ENCODE results near the gene ABCC5.

ABCC5 gene

DNA sequence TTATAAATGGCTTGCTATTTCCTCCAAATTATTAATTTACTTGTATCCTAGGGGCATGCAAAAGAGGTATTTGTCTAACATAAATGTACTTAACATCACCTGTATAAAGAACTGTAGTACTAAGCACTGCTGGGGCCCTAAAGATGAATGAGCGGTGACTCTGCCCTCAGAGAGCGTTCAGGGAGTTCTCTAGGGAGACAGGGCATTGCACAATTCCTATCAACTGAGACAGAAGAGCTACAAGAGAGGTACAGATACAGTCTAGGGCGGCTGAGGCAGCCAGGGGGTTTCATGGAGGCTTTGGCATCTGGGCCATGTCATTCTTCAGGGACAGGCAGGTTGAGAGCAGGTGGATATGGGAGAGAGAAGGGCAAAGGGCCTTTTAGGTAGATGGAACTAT lies 93.1 kb downstream of the ABCC5 start:
- DNase-seq: no peak

DNA sequence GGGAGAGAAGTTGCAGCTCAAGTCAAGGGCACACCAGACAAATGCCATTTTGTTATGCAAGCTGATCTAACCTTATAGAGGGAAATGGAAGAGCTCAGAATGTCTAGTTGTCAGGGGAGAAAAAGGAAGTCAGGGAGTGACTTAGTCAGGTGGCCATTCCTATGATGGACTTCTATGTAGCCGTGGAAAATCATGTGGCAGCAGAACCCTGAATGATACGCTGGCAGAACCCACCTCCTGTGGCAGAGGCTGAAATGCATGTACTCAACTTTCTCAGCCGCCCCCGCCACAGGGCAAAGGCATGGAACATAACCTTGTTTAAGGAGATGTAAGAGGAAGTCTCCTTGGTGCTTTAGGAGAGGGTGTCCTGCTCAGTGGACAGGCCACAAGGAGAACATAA lies 95.3 kb downstream of the ABCC5 start:
- no peak for DNase-seq

DNA sequence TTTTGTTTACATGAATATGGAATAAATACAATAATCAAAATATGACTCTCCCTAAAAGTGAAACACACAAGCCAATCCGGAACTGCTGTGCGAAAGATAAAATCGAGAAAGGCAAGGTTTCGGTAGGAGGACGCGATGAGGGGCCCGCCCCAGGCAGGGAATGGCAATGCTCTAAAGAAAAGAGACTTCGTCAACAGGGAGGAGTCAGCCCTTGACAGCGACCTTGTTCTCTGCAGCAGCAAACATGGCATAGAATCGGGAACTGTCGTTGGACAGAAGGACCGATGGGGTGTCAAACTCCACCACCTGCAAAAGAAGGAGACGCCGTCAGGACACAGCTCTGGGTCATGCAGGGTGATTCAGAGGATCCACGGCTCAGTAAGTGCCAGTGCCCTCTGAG lies 96.6 kb downstream of the ABCC5 start:
- no peak for DNase-seq

DNA sequence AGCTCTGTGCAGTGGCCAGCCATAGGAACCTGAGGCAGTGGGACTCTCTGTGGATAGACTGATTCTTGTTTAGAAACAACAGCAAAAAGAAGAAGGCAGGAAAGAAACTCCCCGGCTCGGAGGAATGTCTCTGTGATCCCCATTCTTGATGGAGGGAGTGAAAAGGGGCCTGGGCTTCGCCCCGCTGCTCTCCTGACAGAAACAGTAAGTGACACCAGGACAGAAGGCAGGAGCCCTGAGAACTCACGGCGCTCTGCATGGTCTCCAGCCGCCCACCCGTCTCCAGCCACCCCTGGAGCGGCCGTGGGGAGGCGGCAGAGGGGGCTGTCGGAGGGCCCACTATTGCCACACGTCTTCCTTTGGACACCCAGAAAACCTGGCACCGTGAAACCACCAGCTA lies 97.3 kb downstream of the ABCC5 start:
- no peak for DNase-seq

DNA sequence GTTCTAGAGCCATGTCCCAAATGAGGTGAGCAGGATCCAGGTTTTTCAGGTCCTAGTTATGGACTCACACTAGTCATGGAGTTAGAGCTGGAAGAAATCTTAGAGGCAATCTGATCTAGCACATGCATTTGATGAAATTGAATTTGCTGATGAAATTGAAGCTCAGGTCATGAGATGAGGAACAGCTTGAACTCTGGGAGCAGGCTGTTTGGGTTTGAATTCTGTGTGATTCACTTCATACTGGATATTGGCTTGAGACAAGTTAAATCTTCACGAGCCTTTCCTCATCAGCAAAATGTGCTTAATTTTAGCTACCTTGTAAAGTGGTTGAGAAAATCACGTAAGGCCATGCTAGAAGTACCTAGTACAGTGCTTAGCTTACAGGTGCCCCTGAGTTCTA lies 99.5 kb downstream of the ABCC5 start:
- DNase-seq: no peak

DNA sequence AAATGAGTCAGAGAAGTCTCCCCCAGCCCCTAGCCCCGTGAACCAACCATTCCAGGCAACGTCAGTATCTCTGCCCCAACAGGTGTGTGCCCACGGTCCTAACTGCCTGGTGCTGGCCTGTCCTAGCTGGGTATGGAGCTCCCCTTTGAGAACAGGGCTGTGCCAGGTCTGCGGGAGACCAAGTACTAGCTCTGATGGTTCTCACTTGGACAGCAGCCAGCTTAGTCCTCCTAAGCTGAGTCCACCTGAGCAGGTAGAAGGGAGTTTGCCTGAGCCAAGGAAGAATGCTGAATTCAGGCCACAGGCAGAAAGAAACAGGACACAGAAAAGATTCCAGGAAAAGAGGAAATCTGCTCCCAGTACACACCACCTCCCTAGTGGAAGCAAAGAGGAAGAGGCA lies 99.9 kb downstream of the ABCC5 start:
- DNase-seq: no peak

DNA sequence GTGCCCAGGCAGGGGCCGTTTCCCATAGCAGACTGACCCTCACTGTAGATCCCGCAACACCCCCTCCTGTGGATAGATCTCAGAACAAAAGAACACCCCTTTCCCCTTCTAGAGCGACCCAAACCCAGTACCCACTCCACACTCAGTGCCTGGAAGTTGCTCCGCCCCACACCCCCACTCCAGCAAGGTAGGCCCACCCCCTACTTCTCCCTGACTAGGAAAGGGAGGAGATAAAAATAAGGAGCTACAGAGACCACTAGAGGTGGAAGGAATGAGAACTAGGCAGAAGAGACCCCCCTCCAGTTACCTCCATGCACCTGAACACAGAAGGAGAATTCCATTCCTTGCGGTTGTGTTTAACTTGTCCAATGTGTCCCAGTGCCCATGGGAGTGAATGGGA lies 102.8 kb downstream of the ABCC5 start:
- DNase-seq: no peak

DNA sequence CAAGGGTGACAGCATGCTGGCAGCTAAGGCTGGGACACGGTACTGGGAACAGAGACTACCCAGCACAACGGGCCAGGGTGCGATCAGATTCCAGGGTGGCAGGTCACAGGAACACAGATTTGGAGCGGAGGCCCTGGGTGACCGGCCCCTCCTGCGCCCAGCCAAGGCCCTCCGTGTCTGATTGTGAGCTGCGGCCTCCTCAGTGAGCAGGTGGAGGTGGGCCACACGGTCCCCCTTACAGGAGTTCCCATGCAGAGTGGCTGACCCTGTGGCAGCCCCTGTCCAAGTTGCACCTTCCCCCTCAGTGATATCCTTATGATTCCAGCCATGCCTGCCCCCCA lies 104.1 kb downstream of the ABCC5 start:
- no peak for DNase-seq

DNA sequence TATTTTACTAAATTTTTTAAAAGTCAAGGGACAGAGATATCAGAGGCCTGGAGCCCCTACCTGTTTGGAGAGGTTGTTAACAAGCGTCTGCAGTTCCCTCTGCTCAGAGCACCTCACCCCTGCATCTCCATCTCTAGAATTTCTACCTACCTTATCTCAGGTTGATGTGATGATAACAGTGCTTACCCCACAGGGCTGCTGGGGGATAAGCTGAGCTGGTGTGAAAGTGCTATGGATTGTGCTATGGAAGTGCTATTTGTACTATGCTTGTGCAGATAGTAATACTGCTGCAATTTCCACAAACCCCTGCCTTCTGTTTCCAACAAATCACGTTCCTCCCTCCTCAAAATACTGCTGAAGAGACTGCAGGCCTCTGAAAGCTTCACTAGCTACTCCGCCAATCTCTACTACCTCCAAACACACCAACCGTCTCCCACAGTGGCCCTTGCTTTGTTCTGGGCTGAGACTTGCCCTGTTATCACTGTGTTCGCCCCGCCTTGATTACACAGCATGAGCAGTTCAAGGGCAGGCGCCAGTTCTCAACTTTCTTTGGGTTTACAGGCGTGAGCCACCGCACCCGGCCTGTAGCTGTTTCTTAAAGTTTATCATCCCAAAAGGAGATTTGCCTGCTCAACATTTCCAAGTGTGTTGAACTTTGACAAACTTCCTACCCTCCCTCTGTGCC lies 104.6 kb downstream of the ABCC5 start:
- no peak for DNase-seq

DNA sequence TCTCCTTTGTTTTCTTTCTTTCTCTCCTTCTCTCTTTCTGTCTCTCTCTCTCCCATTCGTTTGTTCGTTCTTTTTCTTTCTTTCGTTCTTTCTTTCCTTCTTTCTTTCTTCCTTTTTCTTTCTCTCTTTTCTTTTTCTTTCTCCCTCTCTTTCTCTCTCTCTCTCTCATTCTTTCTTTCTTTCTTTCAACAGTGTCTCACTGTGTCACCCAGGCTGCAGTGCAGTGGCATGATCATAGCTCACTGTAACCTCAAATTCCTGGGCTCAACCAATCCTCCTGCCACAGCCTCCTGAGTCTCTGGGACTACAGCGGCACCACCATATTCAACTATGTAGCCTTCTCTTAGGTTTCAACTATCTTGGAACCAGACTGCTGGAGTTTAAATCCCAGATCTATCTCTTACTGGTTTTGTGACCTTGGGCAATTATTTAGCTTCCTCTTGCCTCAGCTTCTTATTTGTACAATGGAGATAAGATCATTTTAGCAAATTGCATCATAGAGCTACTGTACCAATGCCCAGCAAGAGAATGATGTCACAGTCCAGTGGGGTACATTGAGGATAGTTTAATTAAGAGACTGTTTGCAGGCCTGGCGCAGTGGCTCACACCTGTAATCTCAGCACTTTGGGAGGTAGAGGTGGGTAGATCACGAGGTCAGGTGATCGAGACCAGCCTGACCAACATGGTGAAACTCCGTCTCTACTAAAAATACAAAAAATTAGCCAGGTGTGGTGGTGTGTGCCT lies 105.7 kb downstream of the ABCC5 start:
- no peak for DNase-seq

DNA sequence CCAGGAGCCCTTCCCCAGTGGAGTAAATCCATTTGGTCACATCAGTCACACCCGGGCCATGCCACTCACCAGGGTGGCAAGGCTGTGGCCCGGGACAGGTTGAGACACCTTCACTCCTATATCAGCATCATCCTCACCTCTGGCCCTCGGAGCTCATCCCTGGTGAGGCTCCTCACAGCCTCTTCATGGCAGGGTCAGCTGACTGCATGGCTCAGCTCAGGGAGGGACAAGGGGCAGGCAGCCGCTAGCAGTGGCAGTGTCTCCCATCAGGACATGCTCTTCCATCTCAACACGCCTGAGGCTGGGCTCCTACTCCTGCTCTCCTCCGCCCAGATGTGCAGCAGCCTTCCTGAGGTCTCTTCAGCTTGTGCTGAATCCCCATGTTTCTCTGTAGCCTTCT lies 106.6 kb downstream of the ABCC5 start:
- DNase-seq: no peak

DNA sequence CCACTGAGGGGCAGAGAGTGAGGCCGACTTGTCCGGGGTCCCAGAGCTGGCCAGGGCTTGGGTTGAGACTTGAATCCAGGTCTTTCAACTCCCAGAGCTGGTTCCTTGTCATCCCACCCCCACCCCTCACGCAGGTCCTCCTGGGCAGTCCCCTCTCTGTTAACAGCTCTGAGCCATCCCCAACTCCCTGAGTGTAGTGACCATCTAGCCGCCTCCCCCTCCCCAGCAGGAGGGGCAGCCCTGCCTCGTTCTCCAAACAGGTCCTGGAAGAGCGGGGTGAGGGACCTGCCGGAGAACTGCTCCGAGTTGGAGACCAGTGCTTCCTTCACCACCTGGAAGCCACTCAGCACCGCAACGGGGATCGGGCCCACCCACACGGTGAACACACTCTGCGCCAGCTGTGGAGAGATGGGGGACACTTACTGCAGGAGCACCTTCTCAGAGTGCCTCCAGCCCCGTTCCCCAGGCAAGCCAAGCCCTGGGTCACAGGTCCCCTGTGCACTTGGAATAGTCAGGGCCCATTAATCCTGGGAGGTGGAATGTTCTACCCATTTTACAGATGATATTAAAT lies 108.6 kb downstream of the ABCC5 start:
- no peak for DNase-seq

DNA sequence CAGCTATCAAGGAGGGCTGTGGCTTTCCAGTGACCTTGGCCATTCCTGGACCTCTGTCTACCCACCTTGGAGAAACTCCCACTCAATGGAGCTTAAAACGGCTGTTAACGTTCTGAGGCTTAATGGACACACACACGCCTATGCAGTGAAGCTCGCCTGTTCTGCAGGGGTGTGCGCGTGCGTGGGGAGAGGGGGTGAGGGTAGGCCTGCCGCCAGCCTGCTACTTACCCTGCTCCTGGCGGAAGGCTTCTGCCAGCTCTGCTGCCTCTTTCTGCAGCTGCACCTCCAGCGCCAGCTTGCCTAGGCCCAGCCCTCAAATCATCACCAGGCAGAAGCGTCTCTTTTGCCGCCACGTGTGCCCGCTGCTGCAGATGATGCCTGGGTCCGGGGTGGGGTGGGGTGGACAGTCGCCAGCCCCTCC lies 109.8 kb downstream of the ABCC5 start:
- no peak for DNase-seq

DNA sequence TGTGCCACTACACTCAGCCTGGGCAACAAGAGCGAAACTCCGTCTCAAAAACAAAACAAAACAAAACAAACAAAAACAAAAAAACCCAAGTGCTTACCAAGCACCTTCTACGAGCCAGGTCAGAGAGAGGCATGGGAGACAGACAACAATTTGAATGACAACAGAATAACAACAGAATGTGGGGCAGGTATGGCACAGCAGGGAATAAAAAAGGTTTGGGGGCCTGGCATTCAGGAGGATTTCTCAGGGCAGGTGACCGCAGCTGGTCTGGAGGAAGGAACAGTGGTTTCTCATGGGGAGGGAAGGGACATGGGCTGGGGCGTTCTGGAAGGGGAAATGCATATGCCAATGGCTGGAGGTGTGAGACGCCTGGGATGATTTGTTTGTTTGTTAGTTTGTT lies 110.5 kb downstream of the ABCC5 start:
- no peak for DNase-seq

DNA sequence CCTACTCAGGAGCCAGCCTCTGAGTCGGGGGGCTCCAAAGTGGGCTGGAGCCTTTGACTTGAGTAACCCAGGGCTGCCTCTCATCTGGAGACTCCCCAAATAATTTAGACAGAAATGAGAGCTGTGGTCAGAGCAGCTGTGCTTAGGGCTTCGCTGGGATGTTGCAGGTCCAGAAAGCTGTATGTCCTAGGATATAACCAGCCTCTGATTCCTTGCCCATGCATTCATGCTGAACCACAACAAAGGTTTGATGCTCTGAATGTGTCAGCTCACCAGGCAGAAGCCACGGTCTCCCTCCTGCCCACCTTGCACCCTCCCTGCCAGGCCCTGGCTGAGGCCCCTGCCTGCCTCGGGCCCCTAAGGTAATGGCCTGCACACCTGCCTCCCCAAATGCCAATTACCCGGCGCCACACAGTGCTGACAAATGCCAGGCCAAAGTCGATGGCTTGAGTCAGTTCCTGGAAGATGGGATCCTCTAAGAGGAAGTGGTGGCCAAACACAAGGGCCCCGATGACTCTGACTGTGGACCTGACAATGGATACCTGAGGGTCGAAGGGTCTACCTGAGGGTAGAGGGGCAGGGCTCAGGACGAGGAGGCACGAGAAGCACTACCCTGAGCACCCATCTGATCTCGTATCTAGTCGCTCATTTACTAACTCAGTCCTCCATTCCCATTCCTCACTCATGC lies 111.3 kb downstream of the ABCC5 start:
- DNase-seq: no peak

DNA sequence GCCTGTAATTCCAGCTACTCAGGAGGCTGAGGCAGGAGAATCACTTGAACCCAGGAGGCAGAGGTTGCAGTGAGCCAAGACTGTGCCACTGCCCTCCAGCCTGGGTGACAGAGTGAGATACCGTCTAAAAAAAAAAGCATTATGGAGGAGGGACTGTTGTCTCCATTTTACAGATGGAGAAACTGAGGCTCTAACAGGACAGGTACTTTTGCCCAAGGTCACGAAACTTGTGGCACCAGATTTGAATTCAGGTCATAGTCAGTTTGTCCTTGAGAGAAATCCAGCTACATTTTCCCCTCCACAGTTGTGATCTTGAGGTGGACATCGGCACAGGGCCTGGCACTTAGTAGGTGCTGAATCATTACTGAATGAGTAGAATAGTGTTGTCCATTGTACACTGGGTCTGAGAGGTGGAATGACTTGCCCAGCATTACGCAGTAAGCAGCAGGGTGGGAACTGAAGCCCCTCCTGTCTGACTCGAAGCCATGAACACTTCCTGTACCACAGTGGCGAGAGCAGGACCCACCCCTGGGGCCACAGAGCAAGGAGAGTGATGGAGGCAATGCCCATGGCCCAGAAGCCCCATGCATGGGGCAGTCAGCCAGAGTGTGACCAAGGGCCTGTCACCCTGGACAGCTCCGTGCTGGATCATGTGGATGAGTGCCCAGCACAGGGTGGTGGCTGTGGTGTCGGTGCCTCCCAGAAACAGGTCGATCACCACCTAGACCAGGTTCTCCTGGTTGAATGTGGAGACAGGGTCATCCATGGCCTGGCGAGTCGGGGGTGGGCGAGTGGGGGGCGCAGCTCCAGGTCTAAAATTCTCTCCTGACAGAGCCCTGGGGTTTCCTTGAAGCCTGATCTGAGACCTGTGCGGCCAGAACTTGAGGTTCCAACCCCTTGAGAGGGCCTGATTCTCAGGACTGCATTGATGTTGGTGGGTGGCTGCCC lies 112.6 kb downstream of the ABCC5 start:
- no peak for DNase-seq

DNA sequence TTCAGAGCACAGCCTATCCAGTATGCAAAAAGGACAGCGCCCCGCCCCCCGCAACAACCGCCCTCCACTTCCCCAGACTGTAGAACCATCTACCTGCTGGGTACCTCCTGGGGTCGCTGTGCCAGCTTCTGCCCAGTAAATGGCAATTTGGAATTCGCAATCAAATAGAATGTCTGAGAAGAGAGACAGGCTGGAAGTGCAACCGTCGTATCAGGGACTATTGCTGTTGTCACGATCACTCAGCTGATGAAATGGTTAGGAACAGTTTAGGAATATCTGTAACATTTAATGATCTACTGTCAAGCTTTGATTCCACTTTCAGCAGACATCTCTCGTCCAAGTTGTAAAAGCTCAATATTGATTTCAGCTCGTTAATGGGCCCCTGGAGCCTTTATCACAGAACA lies 119.7 kb downstream of the ABCC5 start:
- DNase-seq: no peak

DNA sequence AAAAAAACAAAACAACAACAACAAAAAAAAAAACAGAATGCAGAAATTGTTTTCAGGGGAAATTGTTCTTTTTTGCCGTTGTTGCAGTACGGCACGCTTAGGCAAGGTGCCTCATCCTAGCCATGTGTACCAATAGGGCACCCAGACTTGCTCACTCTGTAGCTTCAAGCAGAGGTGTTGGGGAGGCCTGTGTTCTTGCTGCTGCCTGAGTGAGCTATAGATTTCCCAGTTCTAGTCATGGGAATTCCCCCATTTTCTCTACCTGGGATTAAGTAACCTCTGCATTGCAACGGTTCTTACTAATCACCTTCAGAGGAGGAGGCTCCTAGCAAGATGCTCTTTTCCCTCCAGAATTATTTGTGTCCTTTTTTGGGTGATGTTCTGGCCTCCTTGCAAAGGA lies 120.1 kb downstream of the ABCC5 start:
- no peak for DNase-seq

DNA sequence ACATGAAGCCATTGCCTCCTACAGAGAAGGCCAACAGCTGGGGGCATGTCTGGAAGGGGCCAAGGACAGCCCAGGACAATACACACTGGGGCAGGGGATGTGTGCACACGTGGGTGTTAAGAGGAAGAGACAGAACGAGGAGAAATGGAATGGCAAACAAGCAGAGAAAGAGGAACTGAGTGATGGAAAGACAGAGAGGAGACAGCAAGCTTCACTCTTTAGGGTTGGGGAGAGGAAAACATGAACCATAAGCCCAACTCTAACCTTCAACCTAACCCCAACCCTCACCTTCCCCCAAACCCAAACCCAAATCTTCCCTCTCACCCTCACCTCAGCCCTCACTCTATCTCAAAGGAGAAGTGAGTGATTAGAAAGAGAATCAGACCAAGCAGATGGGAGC lies 121.1 kb downstream of the ABCC5 start:
- no peak for DNase-seq

DNA sequence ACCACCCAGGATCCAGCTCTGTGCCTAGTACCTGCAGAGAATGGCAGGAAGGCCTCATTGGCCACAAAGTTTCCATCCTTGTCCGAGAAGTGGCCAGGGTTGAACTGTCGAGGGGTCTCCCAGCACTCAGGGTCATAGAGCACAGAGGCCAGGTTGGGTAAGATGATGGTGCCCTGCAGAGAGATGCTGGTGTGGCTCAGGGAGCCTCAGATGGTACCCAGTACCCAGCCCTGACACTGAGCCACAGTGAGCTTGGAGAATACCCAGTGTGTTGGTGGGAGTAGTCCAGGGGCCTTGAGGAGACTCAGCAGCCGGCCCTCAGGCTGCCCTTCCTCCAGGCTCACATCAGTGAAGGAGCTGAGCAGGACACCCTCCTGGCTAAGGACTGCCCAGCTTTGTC lies 121.5 kb downstream of the ABCC5 start:
- no peak for DNase-seq

DNA sequence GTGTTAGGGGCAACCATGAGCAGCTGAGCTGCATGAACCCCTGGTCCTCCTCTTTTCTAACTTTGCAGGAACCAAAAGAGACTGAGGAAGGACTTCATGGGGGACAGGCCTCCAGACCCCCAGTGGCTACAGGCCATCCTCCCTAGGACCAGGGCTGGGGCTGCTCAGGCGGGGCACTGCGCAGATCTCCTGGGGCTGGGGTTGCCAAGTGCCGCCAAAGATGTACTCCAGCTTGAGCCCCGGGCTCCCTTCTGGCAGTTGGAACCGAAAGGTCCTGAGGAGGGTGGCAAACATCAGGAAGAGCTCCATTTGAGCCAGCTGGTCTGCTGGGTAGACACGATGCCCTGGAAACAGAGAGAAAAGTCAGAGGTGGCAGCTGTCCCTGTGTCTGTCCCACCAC lies 121.9 kb downstream of the ABCC5 start:
- DNase-seq: no peak

Data from nucleus accumbens (tissue), 56 donors.